ENCODE measurements around the gene NCL. TPM values are rescaled to one million over a fixed set of nuclear protein-coding genes. Genes with fewer than 3 reads are reported as not detected.
"Not testable (repeated sequence)": the region's sequence is repeated elsewhere in the genome, so short reads cannot be mapped to it uniquely, and the experiment has no call there.

Gene NCL
- total RNA-seq, 3 donors from 2014 or later = 179 to 234 (median 189) TPM

GRCh38 chr2:231433990-231434389 lies 30.3 kb downstream of the NCL start:
- Histone ChIP-seq H3K27me3 (no peaks in the 10 kb centered on the region), H3K9me3 (no peaks in the 10 kb centered on the region), H3K4me3 (no peak overlapping the region), H3K36me3 (no peaks in the 10 kb centered on the region), H3K4me1 (no peaks in the 10 kb centered on the region), H3K27ac (no peak overlapping the region)
- intact Hi-C loops (cut with DNase I; ENCODE audit: low total_unique reads) = no loop called here
- no peak for DNase-seq (ENCODE audit: low spot score in 2 of 2)
- TF ChIP-seq POLR2AphosphoS5 (IDR thresholded peaks at IDR 0.05) (no peak), POLR2A (IDR thresholded peaks at IDR 0.05) (no peak), CTCF (IDR thresholded peaks at IDR 0.05) (no peak)

GRCh38 chr2:231431606-231432005 lies 32.7 kb downstream of the NCL start:
- Histone ChIP-seq H3K27ac (no peak overlapping the region), H3K36me3 (no peaks in the 10 kb centered on the region), H3K9me3 (no peaks in the 10 kb centered on the region), H3K27me3 (no peaks in the 10 kb centered on the region), H3K4me3 (no peak overlapping the region), H3K4me1 (no peaks in the 10 kb centered on the region)
- no peak for TF ChIP-seq CTCF (IDR thresholded peaks at IDR 0.05)
- TF ChIP-seq POLR2A (IDR thresholded peaks at IDR 0.05) = no peak
- no peak for TF ChIP-seq POLR2AphosphoS5 (IDR thresholded peaks at IDR 0.05)
- intact Hi-C loops (cut with DNase I; ENCODE audit: low total_unique reads) = no loop called here
- no peak for DNase-seq (ENCODE audit: low spot score in 2 of 2)

- not testable (repeated sequence) for DNase-seq (ENCODE audit: low spot score in 2 of 2)
Measured at GRCh38 chr2:231430437-231430836, 33.8 kb downstream of the NCL start.

GRCh38 chr2:231429901-231430300 lies 34.4 kb downstream of the NCL start:
- H3K4me1 ChIP-seq = no peaks in the 10 kb centered on the region
- H3K27me3 ChIP-seq = no peaks in the 10 kb centered on the region
- intact Hi-C loops (cut with DNase I; ENCODE audit: low total_unique reads) = loop anchor here (10.0 kb wide), 1 partner anchor 815 kb away; no protein-coding TSS in a partner anchor
- no peaks in the 10 kb centered on the region for H3K36me3 ChIP-seq
- H3K9me3 ChIP-seq = no peaks in the 10 kb centered on the region
- no peak overlapping the region for H3K4me3 ChIP-seq
- TF ChIP-seq POLR2A (IDR thresholded peaks at IDR 0.05) (no peak), POLR2AphosphoS5 (IDR thresholded peaks at IDR 0.05) (no peak), CTCF (IDR thresholded peaks at IDR 0.05) (no peak)
- DNase-seq (ENCODE audit: low spot score in 2 of 2) = no peak
- no peak overlapping the region for H3K27ac ChIP-seq

More at GRCh38 chr2:231430437-231430836, 33.8 kb downstream of the NCL start:
- H3K27ac ChIP-seq; H3K9me3 ChIP-seq; H3K27me3 ChIP-seq; H3K4me3 ChIP-seq; H3K36me3 ChIP-seq; H3K4me1 ChIP-seq; intact Hi-C loops (cut with DNase I; ENCODE audit: low total_unique reads): not testable (repeated sequence)

DNA sequence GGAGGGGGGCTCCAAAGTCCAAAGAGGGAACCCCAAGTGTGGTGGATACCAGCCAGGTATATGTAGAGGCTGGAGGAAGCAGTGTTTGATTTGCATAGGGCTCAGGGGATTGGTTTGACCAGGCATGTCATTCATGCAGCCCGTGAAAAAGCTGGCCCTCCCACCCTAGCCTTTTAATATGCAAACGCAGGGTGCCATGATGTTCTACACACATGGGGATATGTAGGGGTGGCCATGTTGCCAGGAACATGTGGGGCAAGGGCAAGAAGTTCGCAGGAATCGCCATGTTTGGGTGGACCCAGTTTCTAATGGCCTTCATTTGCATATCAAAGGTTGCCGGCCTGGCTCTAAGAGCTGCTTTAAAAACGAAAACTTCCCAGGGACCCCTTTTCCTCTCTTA lies 35.1 kb downstream of the NCL start:
- no peak for DNase-seq (ENCODE audit: low spot score in 2 of 2)
- Histone ChIP-seq H3K27me3 (no peaks in the 10 kb centered on the region), H3K36me3 (no peaks in the 10 kb centered on the region), H3K27ac (no peak overlapping the region), H3K4me1 (no peaks in the 10 kb centered on the region), H3K4me3 (no peak overlapping the region), H3K9me3 (no peaks in the 10 kb centered on the region)
- intact Hi-C loops (cut with DNase I; ENCODE audit: low total_unique reads) = loop anchor here (10.0 kb wide), 1 partner anchor 814 kb away; no protein-coding TSS in a partner anchor
- TF ChIP-seq POLR2A (IDR thresholded peaks at IDR 0.05) (no peak), POLR2AphosphoS5 (IDR thresholded peaks at IDR 0.05) (no peak), CTCF (IDR thresholded peaks at IDR 0.05) (no peak)

DNA sequence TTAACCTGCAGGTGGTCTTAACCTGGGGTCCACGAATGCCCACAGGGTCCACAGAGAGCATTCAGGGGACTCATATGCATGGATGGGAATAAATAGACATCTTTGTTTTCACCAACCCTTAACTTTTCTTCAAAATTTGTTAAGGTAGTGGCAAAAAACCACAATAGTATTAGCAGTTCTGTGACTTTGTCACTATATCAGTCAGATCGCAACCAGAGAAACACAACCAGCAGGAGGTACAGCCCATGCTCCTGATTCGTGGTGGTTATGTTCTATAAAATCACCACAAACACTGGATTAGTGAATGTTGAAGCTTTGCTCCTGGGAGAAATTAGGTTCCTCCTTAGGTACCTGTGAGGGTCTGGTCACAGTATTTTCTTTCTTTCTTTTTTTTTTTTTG lies 37.2 kb downstream of the NCL start:
- Histone ChIP-seq H3K4me3 (no peak overlapping the region), H3K27ac (no peak overlapping the region), H3K36me3 (no peaks in the 10 kb centered on the region), H3K27me3 (no peaks in the 10 kb centered on the region), H3K4me1 (no peaks in the 10 kb centered on the region), H3K9me3 (no peaks in the 10 kb centered on the region)
- no peak for DNase-seq (ENCODE audit: low spot score in 2 of 2)
- TF ChIP-seq POLR2AphosphoS5 (IDR thresholded peaks at IDR 0.05) (no peak), CTCF (IDR thresholded peaks at IDR 0.05) (no peak)
- intact Hi-C loops (cut with DNase I; ENCODE audit: low total_unique reads) = loop anchor here (10.0 kb wide), 1 partner anchor 812 kb away; no protein-coding TSS in a partner anchor
